GM19468 (cell line): ENCODE data around the gene UBE2R2.
"Not testable (repeated sequence)": the region's sequence is repeated elsewhere in the genome, so short reads cannot be mapped to it uniquely, and the experiment has no call there.

Source experiments
- ATAC-seq: cut with Tn5 transposase; IDR thresholded peaks from one replicate; pipeline ENCODE4 v1.9.1; 2021; ENCODE audit warnings: mild to moderate bottlenecking, moderate library complexity, moderate number of reproducible peaks; ENCODE audit not compliant: unreplicated experiment; ENCODE audit errors: extremely low read depth

The UBE2R2 gene, protein sequence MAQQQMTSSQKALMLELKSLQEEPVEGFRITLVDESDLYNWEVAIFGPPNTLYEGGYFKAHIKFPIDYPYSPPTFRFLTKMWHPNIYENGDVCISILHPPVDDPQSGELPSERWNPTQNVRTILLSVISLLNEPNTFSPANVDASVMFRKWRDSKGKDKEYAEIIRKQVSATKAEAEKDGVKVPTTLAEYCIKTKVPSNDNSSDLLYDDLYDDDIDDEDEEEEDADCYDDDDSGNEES

DNA sequence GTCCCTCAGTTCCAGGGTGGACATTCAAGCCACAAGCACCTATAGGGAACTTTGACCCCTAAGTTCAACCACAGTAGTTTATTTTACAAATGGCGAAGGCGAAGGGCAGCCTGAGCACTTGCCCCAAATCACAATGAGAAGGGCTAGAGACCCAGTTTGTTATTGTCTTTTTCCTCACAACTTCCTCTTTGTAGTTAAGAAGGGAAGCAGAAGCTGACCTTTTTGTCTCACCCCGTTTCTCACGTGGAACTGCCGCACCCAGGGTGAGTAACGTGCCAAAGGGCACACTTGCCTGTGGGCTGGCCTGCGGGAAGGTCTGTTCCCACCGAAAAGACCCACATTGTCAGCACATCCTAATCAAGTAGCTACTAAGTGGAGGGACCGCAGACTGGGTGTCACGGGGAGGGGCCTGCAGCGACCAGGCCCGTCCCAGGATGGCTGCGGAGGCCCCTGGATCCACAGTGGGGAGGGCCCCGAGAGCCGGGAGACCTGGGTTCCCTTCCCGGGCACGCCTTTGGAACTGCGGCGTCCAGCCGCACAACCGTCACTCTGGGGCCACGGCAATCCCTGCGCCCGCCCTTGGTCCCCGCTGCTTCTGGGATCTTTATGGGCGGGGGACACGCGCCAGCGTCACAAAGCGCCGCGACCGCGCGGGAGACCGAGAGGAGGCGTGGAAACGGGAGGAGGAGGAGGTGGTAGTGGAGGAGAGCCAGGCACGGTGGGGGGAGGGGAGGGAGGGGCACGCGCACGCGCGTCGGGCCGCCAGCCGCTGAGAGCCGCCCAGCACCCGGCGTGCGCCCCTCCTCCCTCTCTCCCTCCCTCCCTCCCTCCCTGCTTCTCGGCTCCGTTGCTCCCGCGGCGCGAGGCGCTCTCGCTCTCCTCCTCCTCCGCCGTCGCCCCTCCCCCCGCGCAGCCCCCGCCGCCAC is at the start of gene UBE2R2:
TSS of gene UBE2R2 (plus strand) at position 834 of the 926 bp plus-strand sequence. CDS start 598 bp downstream, outside the sequence.
- peak; percentile 31 for ATAC-seq

DNA sequence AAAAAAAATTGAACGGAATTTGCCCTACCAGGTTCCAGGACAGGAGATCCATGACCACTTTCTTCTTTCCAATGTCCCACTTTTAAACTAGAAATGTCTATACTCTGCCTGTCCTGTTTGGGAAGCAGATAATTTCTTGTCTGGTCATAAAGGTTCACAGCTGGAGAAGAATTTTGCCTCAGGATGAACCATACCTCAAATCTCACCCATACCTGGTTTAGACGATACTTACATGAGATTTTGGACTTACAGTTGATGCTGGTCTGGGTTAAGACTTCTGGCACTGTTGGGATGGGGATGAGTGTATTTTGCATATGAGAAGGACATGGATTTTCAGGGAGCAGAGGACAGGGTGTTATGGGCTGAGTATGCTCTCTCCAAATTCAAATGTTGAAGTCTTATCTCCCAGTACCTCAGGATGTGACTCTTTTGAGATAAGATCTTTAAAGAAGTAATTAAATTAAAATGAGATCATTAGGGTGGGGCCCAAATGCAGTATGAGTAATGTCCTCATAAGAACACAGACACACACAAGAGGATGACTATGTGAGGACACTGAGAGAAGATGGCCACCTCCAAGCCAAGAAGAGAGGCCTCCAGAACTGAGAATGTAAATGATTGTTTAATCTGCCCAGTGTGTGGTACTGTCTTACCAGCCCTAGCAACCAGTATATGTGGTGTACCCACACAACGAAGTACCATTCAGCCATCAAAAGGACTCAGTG is 46.6 kb upstream of the UBE2R2 start:
- ATAC-seq, result not testable (repeated sequence)

DNA sequence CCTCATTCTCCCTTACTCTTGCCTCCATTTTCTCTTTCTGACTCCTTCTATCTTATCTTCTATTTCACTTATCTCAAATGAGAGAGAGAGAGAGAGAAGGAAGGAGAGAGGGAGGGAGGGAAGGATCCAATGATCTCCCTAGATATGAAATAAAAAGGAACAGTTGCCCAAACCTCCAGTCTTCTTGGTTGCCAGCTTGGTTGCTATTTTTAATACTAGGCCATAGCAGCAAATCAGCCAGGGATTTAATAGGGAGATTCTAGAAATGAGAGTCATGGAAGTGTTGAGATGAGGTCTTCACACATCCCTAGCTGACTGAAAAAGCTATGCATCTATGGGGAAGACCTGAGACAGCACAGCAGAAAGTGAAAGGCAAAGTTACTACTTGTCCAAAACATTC is 43.8 kb upstream of the UBE2R2 start:
- not testable (repeated sequence) for ATAC-seq

DNA sequence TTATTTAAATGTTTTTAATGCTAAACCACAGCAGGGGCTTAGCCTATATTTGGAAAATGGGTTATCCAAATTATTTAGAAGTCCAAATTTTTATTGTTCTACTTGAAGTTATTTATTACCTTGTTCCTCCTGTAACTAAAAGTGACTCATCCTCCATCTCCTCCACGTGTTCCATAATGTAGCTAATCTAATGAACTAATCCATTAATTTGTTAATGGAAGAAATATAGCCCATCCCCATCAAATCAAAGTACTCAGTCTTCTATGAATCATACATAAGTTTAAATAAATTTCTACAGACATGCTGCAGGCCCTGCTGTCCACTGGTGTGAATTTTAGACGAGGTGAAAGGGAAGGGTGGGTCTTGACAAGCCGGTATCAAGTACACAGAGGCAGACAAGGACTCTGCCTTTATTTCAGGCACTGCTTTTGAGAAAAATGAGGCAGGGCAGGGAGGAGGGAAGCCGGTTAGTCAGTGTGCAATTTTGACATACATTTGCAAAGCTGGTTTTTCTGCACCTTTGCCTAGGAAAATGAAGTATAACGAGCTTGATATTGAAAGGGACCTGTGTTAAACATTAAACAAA is 42.8 kb upstream of the UBE2R2 start:
- ATAC-seq, result not testable (repeated sequence)

DNA sequence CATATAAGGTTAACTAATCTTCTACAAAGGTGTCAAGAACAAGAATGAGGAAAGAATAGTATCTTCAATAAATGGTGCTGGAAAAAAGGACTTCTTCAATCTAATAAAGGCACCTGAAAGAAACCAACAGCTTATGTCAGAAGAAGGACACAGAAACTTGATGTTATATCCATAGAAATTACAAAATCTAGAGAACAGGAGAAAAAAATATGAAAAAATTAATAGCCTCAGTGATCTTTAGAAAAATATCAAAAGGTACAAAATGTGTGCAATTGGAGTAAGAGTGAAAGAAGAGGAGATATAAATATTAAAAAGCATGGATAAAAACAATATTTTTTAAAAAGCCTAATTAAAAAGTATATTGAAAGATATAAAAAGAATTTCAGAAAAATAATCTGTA is 40.4 kb upstream of the UBE2R2 start:
- no peak for ATAC-seq

DNA sequence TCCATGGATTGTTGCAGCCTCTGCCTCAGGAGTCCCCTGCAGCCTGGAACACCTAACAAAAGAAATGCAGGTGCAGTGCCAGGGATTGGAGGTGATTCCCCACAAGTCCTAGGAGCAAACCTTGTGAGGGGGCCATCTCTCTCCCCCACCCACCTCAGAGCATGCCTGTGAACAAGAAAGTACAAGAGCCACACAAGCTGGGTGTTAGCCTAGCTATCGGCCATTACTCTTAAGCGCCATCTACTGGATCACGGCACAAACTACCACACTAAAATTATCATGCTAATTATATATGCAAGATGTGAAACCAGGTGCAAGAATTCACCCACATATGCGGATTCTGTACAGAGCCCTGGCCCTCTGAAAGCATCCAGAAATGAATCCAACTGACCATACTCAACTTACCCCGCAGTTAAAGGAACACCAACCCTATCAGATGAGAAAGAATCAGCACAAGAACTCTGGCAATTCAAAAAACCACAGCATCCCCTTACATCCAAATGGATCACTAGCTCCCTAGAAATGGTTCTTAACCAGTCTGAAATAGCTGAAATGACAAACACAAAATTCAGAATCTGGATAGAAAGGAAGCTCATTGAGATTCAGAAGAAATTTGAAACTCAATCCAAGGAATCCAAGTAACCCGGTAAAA is 38.1 kb upstream of the UBE2R2 start:
- no peak for ATAC-seq

DNA sequence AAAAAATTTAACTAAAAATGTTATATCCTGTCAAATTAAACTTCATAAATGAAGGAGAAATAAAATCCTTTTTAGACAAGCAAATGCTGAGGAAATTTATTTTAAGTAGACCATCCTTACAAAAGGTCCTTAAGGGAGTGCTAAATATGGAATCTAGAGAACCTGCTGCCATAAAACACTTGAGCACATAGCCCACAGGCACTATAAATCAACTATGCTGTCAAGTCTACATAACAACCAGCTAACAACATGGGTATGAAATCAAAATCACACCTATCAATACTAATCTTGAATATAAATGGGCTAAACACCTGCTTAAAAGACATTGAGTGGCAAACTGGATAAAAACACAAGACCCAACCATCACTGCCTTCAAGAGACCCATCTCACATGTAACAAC is 36.7 kb upstream of the UBE2R2 start:
- ATAC-seq, result no peak

DNA sequence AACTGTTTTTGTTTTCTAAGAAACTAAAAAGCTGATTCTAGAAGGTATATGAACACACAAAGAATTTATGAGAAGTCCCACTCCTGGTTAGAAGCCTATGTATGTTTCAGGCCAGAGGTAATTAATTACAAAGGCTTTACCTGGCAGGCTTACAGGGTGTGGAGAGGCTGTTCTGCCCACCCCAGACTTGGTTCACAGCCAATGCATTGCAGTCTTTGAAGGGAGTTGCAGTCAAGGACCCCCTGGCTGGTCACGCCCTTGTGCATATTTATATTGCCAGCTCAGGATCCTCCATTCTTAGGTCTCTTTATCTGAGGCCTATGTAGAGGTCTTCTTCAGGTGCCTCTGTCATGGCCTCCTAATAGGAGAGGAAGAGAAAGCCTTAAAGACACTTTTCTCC is 35.2 kb upstream of the UBE2R2 start:
- ATAC-seq, result no peak

DNA sequence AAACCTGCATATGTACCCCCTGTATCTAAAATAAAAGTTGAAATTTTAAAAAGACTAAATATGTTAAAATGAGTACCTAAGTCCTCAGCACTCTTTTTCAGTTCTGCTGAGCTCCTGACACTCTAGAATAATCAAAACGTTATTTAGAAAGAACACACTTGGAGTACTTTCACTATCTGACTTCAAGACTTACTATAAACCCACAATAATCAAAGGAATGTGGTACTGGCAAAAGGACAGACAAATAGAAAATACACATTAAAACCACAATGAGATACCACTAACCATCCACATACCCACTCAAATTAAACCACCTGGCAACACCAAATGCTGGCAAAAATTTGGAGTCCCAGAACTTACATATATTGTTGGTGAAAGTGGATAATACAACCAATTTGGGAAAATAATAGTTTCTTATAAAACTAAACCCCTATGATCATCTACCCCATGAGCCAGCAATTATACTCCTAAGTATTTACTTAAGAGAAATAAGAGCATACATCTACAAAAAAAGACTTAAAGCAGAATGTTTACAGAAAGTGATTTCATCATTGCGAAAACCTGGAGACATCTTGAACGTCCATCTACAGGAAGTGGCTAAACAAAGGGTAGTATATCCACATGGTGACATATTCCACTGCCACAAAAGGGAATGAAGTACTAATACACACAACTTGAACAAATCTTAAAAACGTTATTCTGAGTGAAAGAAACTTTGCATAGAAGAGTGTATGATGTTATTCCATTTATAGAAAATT is 34.4 kb upstream of the UBE2R2 start:
- no peak for ATAC-seq

DNA sequence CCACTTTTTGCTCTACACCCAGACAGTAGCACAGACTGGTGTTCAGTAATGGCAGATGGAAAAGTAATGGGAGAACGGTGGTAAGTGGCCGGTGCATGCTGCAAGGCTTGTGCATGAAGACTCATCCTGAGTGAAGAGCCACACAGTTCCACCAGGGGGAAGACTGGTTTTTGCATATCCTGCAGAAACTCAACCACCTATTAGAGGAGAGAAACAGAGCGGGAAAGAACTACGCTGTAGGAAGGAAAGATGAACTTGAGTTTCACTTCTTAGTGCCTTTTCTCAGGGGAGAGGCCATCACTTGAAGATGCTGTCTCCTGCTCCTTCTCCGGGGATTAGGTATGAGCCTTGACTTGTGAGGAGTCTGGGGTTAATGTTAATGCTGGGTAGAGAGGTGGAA is 31.0 kb upstream of the UBE2R2 start:
- no peak for ATAC-seq

DNA sequence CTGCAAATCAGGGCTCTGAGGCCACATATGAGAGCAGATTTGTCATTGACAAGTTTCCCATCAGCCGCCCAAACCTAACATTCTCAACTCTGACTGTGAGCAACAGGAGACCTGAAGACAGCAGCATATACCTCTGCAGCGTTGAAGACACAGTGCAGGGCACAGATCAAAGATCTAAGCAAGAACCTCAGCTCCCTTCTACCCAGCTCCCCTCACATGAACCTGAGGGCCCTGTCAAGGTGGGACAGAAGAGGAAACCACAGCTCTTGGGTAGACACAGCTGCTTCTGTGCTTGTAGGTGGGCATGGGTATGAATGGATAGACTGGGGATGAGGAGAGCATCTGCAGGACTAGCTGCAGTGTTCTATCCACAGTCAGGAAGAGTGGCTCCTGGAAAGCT is 30.3 kb upstream of the UBE2R2 start:
- ATAC-seq, result no peak

DNA sequence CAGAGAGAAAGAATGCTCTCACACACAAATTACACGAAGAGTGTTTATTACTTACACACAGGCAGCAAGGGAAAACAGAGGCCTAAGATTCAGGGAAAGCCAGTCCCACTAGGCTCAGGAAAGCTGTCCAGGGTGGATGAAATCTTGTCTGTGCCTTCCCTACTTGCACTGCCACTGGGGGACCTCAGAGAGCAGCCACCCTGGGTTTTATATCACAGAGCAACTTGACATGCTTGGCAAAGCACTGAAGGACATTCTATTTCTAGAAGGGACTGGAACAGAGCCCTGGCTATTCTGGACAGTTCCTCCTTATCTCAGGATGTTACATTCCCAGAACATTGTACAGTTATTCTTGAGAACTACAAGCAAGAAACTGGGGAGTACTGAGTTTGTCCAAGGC is 29.1 kb upstream of the UBE2R2 start:
- ATAC-seq, result no peak

DNA sequence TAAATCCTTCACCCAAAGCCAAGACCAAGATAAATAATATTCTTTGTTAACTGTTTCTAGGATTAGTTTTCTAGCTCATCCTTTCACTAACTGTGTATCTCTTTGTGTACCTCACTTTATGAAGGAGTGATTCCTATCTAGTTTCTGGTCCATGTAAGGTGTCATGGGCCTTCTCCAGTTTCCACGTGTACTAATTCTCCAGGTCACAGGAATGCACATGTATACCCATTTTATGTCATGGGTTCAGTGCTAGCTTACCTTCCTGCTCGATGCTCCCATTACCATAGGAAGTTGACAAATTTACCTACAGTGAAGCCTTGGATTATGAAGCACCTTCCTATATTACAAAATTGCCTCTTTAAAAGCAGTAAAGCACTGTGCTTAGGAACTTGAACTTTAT is 27.5 kb upstream of the UBE2R2 start:
- ATAC-seq, result not testable (repeated sequence)

DNA sequence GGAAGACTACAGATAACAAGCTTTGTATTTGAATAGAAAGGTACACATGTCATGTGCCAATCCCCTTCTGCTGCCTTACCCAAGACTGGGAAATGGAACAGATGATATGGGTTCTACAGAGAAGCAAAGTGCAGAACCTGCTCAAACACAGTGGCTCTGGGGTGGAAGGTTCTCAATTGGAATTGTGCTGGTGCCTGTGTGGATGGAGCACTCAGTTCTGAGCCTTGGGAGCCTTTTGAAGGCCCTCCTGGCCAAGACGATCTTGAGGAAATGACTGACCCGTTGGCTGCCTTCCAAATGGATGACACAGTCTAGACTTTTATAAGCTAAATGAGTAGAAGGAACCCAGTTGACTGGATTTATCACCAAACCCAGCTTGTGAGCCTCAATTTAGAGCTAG is 25.8 kb upstream of the UBE2R2 start:
- no peak for ATAC-seq

DNA sequence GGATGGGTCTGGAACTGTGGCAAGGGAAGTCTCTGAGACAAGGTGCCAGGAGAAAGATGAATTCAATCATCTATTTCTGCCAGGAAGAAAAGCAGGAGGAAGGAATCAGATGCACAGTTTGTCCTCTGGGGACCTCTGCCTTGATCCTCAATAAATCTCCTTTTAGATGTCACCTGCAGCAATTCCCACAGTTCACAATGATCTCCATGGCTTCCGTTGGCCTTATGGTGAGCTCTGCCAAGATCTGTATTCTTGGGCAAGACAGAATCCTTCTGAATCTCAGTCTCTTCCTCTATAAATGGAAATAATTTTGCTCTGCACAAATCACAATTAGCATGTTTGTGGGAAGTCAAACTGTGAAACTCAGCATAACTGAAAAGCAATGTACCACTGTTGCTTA is 23.5 kb upstream of the UBE2R2 start:
- not testable (repeated sequence) for ATAC-seq

DNA sequence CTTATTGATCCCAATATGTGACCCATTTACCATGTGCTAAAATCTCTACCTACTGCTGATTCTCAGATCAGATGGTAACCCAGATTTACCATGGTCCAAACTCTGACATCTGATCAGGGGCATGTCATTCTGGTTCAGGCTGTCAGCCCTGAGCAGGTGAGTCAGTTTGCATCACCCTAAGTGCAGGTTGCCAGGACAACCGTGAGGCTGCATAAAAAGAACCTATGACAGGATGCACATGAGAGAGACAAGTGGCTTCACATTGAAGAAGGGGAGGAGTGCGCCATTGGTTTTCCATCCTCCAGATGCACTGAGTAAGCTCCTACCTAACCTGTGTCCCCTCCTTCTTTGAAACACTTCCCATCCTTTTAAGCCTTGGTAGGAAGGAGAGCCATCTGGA is 22.4 kb upstream of the UBE2R2 start:
- ATAC-seq, result no peak

DNA sequence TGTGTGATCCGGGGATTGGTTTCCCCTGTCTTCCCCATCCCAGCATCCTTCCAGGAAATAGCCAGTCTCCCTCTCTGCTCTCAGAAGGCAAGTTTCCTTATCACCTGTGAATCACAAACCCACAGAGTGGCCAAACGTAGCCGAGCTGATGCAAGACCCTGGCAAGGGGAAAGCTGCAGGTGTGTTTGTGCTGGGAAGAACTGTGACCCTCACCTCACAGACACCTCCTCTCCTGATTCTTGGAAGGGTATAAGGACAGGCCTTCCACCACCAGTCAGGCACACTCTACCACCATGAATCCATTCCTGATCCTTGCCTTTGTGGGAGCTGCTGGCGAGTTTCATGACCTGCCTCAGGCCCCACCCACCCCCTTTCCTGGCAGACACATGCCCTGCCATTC is 21.7 kb upstream of the UBE2R2 start, which contains the start of gene PRSS3:
TSS of gene PRSS3 (plus strand) at position 281 of the 400 bp plus-strand sequence. CDS start at position 294, 13 bp downstream.
- no peak for ATAC-seq

DNA sequence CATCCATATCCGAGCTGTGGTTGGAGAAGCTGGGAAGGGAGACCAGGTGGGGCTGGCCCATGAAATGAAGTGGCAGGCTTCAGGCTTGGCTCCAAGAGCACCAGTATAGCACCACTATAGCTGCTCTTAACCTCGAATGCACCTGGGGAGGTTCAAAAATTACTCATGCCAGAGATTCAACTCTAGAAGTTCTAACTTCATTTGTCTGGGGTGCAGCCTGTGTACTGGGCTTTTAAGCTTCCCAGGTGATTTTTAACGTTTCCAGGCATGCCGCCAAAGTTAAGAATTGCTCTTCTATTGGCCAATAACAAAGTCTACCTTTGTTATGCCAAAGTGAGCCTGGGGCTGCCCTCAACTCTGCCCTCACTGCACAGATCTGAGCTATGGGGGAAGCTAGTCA is 21.1 kb upstream of the UBE2R2 start:
- no peak for ATAC-seq

DNA sequence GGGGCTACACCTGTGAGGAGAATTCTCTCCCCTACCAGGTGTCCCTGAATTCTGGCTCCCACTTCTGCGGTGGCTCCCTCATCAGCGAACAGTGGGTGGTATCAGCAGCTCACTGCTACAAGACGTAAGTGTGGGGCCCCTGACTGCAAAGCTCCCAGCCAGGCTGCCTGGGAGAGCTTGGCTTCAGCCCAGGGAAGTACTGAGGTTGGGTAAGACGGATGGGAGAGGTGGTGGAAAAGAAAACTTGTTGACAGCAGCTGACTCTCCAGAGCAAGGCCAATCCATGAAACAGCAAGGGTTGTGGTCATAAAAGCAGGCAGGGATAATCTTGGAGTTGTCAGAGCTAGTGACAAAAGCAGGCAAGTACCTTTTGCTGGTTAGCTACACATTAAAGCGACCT is 20.3 kb upstream of the UBE2R2 start:
- ATAC-seq, result not testable (repeated sequence)
